ENCODE measurements around the gene HORMAD2.

Gene HORMAD2

DNA sequence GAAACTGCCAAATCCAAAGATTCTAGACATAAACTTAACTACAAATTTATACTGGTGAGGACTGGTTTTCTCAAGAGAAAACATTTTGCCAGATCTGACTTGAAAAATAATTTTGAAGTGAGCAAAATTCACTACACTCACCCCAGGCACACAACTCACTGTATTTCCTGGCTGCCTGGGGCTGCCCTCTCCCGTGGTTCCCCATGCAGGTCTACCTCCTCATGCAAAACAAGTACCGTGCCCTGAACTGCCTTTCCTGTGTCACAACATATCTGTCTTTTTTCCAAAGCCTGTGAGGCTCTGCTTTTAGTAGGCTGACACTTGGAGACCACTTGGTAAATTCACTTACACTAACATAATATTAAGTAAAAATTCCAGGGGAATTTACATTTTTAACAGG, 89.9 kb downstream of the HORMAD2 start:
- TF ChIP-seq, protein P1, sequence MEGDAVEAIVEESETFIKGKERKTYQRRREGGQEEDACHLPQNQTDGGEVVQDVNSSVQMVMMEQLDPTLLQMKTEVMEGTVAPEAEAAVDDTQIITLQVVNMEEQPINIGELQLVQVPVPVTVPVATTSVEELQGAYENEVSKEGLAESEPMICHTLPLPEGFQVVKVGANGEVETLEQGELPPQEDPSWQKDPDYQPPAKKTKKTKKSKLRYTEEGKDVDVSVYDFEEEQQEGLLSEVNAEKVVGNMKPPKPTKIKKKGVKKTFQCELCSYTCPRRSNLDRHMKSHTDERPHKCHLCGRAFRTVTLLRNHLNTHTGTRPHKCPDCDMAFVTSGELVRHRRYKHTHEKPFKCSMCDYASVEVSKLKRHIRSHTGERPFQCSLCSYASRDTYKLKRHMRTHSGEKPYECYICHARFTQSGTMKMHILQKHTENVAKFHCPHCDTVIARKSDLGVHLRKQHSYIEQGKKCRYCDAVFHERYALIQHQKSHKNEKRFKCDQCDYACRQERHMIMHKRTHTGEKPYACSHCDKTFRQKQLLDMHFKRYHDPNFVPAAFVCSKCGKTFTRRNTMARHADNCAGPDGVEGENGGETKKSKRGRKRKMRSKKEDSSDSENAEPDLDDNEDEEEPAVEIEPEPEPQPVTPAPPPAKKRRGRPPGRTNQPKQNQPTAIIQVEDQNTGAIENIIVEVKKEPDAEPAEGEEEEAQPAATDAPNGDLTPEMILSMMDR (IDR thresholded peaks at IDR 0.05; ENCODE audit: insufficient read depth, low read depth, low read length, missing control alignments): no peak
- H3K4me3 ChIP-seq (ENCODE audit: low read length): no peak overlapping the region
- DNase-seq (ENCODE audit: low read depth): no peak

- DNase-seq (ENCODE audit: low read depth): no peak
- TF ChIP-seq, protein P1 (IDR thresholded peaks at IDR 0.05; ENCODE audit: insufficient read depth, low read depth, low read length, missing control alignments): no peak
- no peak overlapping the region for H3K4me3 ChIP-seq (ENCODE audit: low read length)
Observed at GRCh38 chr22:30171008-30171407, 90.7 kb downstream of the HORMAD2 start.

- TF ChIP-seq, protein P1 (IDR thresholded peaks at IDR 0.05; ENCODE audit: insufficient read depth, low read depth, low read length, missing control alignments): no peak
- H3K4me3 ChIP-seq (ENCODE audit: low read length): no peak overlapping the region
- DNase-seq (ENCODE audit: low read depth): peak; percentile 9
Observed at GRCh38 chr22:30175690-30176288, 95.5 kb downstream of the HORMAD2 start.

DNA sequence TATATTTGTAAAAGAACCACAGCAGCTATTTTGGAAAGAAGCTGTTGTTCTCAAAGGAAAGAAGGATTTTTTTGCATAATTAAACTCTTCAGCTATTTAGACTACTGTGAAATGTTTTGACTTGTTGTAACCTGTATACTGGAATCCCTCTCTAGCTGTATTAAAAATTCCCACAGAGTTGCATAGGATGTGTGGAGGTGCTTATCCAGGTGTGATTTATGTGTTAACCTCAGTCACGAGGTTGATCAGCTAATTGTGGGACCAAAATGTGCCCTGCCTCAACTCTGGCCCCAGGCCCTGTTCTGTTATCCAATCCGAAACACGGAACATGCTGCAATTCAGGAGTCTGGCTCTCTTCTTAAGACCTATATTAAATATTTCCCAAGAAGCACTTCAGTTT, 96.2 kb downstream of the HORMAD2 start:
- DNase-seq (ENCODE audit: low read depth): peak; percentile 60
- TF ChIP-seq, protein P1 (IDR thresholded peaks at IDR 0.05; ENCODE audit: insufficient read depth, low read depth, low read length, missing control alignments): no peak
- no peak overlapping the region for H3K4me3 ChIP-seq (ENCODE audit: low read length)

- no peak for DNase-seq (ENCODE audit: low read depth)
- no peak overlapping the region for H3K4me3 ChIP-seq (ENCODE audit: low read length)
- TF ChIP-seq, protein P1 (IDR thresholded peaks at IDR 0.05; ENCODE audit: insufficient read depth, low read depth, low read length, missing control alignments): no peak
Observed at GRCh38 chr22:30178181-30179126, 98.2 kb downstream of the HORMAD2 start.

DNA sequence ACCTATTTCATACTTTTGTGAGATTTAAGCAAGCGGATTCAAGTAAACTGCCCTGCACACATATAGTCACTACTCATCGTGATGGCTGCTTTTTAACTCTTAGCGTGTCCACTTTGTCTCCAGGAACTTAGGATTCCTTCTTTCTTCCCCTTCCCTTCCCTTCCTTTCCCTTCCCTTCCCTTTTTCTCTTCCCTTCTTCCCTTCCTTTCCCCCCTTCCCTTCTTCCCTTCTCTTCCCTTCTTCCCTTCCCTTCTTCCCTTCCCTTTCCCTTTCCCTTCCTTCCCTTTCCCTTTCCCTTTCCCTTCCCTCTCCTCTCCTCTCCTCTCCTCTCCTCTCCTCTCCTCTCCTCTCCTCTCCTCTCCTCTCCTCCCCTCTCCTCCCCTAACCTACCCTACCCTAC, 100.4 kb downstream of the HORMAD2 start:
- TF ChIP-seq, protein P1 (IDR thresholded peaks at IDR 0.05; ENCODE audit: insufficient read depth, low read depth, low read length, missing control alignments): no peak
- DNase-seq (ENCODE audit: low read depth): no peak
- H3K4me3 ChIP-seq (ENCODE audit: low read length): no peak overlapping the region
